SJSA1 (cell line): ENCODE results near the gene CHD1. TPM values are rescaled to one million over a fixed set of nuclear protein-coding genes. Genes with fewer than 3 reads are reported as not detected.
"Not testable (repeated sequence)": the region's sequence is repeated elsewhere in the genome, so short reads cannot be mapped to it uniquely, and the experiment has no call there.

Source experiments
- DNase-seq, 2 experiments: peaks; one replicate each; pipeline ENCODE4 v3.0.0-alpha.2; 2015 to 2020; ENCODE audit warnings: low spot score in 2 of 2, low read depth in 1 of 2
- H3K27ac ChIP-seq: fragments of 250-450 bp; sonication (Bioruptor Pico); 2 replicates; pipeline ENCODE4 v1.5.1; 2020; ENCODE audit warnings: mild to moderate bottlenecking, moderate library complexity
- H3K27me3 ChIP-seq: fragments of 250-450 bp; sonication (Bioruptor Pico); replicated peaks from 2 replicates; pipeline ENCODE4 v1.5.1; 2020; ENCODE audit warnings: mild to moderate bottlenecking, moderate library complexity
- H3K36me3 ChIP-seq: fragments of 250-450 bp; sonication (Bioruptor Pico); 2 replicates; pipeline ENCODE4 v1.5.1; 2020; ENCODE audit warnings: mild to moderate bottlenecking
- H3K4me1 ChIP-seq: fragments of 250-450 bp; sonication (Bioruptor Pico); replicated peaks from 2 replicates; pipeline ENCODE4 v1.6.1; 2021; ENCODE audit warnings: mild to moderate bottlenecking
- H3K4me3 ChIP-seq: fragments of 250-450 bp; sonication (Bioruptor Pico); 2 replicates; pipeline ENCODE4 v1.5.1; 2020; ENCODE audit warnings: mild to moderate bottlenecking
- H3K9me3 ChIP-seq: fragments of 250-450 bp; sonication (Bioruptor Pico); replicated peaks from 2 replicates; pipeline ENCODE4 v1.5.1; 2020; ENCODE audit warnings: mild to moderate bottlenecking
- total RNA-seq: library from RNA; depleted of rRNA; stranded (reverse); fragments of >200 nt; shearing (Covaris generic); gene quantifications from 2 replicates; pipeline ENCODE4 v1.2.3, GENCODE V29; 2014

Gene CHD1
- total RNA-seq, 1 experiment from 2014 or later = 61.0 TPM

GRCh38 chr5:98955888-98956287, 27.1 kb upstream of the CHD1 start:
- H3K36me3 ChIP-seq, H3K27ac ChIP-seq, H3K27me3 ChIP-seq, DNase-seq, H3K9me3 ChIP-seq, H3K4me1 ChIP-seq, H3K4me3 ChIP-seq: not testable (repeated sequence)

GRCh38 chr5:98955471-98955870, 26.7 kb upstream of the CHD1 start:
- not testable (repeated sequence) for H3K9me3 ChIP-seq, H3K4me3 ChIP-seq, H3K27me3 ChIP-seq, H3K4me1 ChIP-seq, DNase-seq, H3K36me3 ChIP-seq, H3K27ac ChIP-seq

- H3K27ac ChIP-seq = no peak overlapping the region
- no peaks in the 10 kb centered on the region for H3K4me1 ChIP-seq
- no peak for DNase-seq
Measured at GRCh38 chr5:98954392-98955028, 25.7 kb upstream of the CHD1 start.

GRCh38 chr5:98942847-98943246, 14.0 kb upstream of the CHD1 start:
- peaks cover 8% of the 10 kb centered on the region for H3K4me1 ChIP-seq
- H3K36me3 ChIP-seq = no peaks in the 10 kb centered on the region
- no peaks in the 10 kb centered on the region for H3K27me3 ChIP-seq
- no peak overlapping the region for H3K27ac ChIP-seq
- no peak overlapping the region for H3K4me3 ChIP-seq
- H3K9me3 ChIP-seq = no peaks in the 10 kb centered on the region
- DNase-seq = no peak

More at GRCh38 chr5:98954392-98955028, 25.7 kb upstream of the CHD1 start:
- Histone ChIP-seq H3K4me3 (no peak overlapping the region), H3K9me3 (no peaks in the 10 kb centered on the region), H3K27me3 (no peaks in the 10 kb centered on the region), H3K36me3 (no peaks in the 10 kb centered on the region)

- Histone ChIP-seq H3K27me3 (no peaks in the 10 kb centered on the region), H3K27ac (no peak overlapping the region), H3K4me3 (no peak overlapping the region), H3K9me3 (no peaks in the 10 kb centered on the region), H3K36me3 (no peaks in the 10 kb centered on the region), H3K4me1 (peaks cover 8% of the 10 kb centered on the region)
- no peak for DNase-seq
Measured at GRCh38 chr5:98941131-98941883, 12.5 kb upstream of the CHD1 start.

GRCh38 chr5:98940581-98940980, 11.8 kb upstream of the CHD1 start:
- peaks cover 15% of the 10 kb centered on the region for H3K4me1 ChIP-seq
- H3K4me3 ChIP-seq = no peak overlapping the region
- DNase-seq = no peak
- no peaks in the 10 kb centered on the region for H3K27me3 ChIP-seq
- no peak overlapping the region for H3K27ac ChIP-seq
- no peaks in the 10 kb centered on the region for H3K36me3 ChIP-seq
- H3K9me3 ChIP-seq = no peaks in the 10 kb centered on the region

GRCh38 chr5:98938464-98938863, 9.7 kb upstream of the CHD1 start:
- Histone ChIP-seq H3K36me3 (no peaks in the 10 kb centered on the region), H3K9me3 (no peaks in the 10 kb centered on the region), H3K27me3 (no peaks in the 10 kb centered on the region), H3K4me3 (no peak overlapping the region), H3K4me1 (peaks cover 27% of the 10 kb centered on the region), H3K27ac (no peak overlapping the region)
- peak in 1 of 2 experiments; percentile 25 for DNase-seq

GRCh38 chr5:98936948-98937715, 8.3 kb upstream of the CHD1 start:
- Histone ChIP-seq H3K4me3 (no peak overlapping the region), H3K27ac (no peak overlapping the region), H3K4me1 (peaks cover 27% of the 10 kb centered on the region), H3K36me3 (no peaks in the 10 kb centered on the region), H3K27me3 (no peaks in the 10 kb centered on the region), H3K9me3 (no peaks in the 10 kb centered on the region)
- DNase-seq = no peak

GRCh38 chr5:98935206-98935605, 6.4 kb upstream of the CHD1 start:
- peak; percentile 73 to 81 for DNase-seq
- H3K9me3 ChIP-seq = no peaks in the 10 kb centered on the region
- no peak overlapping the region for H3K27ac ChIP-seq
- no peaks in the 10 kb centered on the region for H3K27me3 ChIP-seq
- H3K4me1 ChIP-seq = peaks cover 28% of the 10 kb centered on the region
- H3K4me3 ChIP-seq = no peak overlapping the region
- peaks cover 12% of the 10 kb centered on the region for H3K36me3 ChIP-seq

GRCh38 chr5:98934546-98934945, 5.7 kb upstream of the CHD1 start:
- Histone ChIP-seq H3K9me3 (no peaks in the 10 kb centered on the region), H3K27ac (no peak overlapping the region), H3K27me3 (no peaks in the 10 kb centered on the region), H3K4me3 (no peak overlapping the region), H3K4me1 (peaks cover 31% of the 10 kb centered on the region), H3K36me3 (peaks cover 17% of the 10 kb centered on the region)
- peak in 1 of 2 experiments; percentile 9 for DNase-seq

- H3K27ac ChIP-seq = no peak overlapping the region
- peaks cover 27% of the 10 kb centered on the region for H3K4me1 ChIP-seq
- DNase-seq = no peak
- H3K4me3 ChIP-seq = no peak overlapping the region
- no peaks in the 10 kb centered on the region for H3K9me3 ChIP-seq
- H3K27me3 ChIP-seq = no peaks in the 10 kb centered on the region
- H3K36me3 ChIP-seq = peaks cover 22% of the 10 kb centered on the region
Measured at GRCh38 chr5:98933445-98934072, 4.8 kb upstream of the CHD1 start.

- Histone ChIP-seq H3K4me3 (no peak overlapping the region), H3K4me1 (peaks cover 22% of the 10 kb centered on the region), H3K9me3 (no peaks in the 10 kb centered on the region), H3K36me3 (peaks cover 27% of the 10 kb centered on the region), H3K27ac (no peak overlapping the region), H3K27me3 (no peaks in the 10 kb centered on the region)
- DNase-seq = no peak
Measured at GRCh38 chr5:98930972-98931762, 2.4 kb upstream of the CHD1 start.

GRCh38 chr5:98929710-98930298, 997 bp upstream of the CHD1 start:
- H3K36me3 ChIP-seq = peaks cover 40% of the 10 kb centered on the region
- peaks cover 8% of the 10 kb centered on the region for H3K4me1 ChIP-seq
- peak overlapping the region; percentile 99 for H3K27ac ChIP-seq
- no peaks in the 10 kb centered on the region for H3K9me3 ChIP-seq
- no peaks in the 10 kb centered on the region for H3K27me3 ChIP-seq
- no peak for DNase-seq
- H3K4me3 ChIP-seq = peak overlapping the region; percentile 78
